HG03378 (cell line): ENCODE measurements around the gene MTFR1L.

Experiments used
- ATAC-seq: cut with Tn5 transposase; IDR thresholded peaks from one replicate; pipeline ENCODE4 v1.9.1; 2021; ENCODE audit warnings: mild to moderate bottlenecking, moderate library complexity; ENCODE audit not compliant: unreplicated experiment

The MTFR1L gene

GRCh38 chr1:25787760-25788166 is 32.0 kb upstream of the MTFR1L start:
- ATAC-seq = no peak

- no peak for ATAC-seq
Observed at GRCh38 chr1:25790472-25790871, 29.3 kb upstream of the MTFR1L start.

GRCh38 chr1:25792115-25792514 is 27.6 kb upstream of the MTFR1L start:
- ATAC-seq = no peak

DNA sequence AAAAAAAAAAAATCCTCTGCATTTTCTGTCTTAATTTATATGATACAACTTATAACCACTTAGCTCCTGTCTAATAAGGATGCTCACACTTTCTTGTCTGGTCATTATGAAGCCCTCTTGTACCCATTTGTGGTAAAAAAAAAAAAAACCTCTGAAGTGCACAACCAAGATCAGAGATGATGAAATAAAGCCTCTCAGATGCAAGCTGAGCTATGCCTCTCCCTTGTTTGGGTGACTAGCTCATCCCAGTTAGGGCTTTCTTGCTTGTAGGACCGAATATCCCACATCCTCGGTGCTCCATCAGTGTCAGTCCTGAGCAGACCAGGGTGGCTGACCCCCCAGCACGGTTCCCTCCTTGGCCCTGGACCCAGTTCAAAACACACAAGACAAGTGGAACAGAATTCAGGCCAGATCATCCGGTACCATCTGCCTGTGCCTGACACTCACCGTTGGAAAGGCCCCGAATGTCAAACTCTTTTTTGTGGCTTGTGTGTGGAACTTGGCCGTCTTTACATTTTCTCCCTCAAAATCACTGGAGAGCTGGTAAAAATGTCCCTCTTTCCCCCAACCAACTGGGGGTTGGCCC is 26.1 kb upstream of the MTFR1L start:
- no peak for ATAC-seq

DNA sequence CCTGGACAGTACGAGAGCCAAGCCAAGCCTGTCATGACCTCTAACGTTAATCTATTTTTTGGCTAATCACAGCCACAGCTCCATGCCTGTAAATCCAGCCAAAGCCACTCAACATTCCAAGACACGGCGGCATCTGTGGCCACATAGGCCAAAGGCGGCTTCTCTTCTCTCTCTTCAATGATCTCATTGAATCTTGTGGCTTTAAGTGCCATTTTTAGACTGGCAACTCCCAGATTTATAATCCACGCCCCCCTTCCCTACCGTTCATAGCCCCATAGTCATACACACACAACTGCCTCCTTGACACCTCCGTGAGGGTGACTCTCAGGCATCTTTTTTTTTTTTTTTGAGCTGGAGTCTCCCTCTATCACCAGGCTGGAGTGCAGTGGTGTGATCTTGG is 25.4 kb upstream of the MTFR1L start:
- no peak for ATAC-seq

- no peak for ATAC-seq
Observed at GRCh38 chr1:25795211-25795610, 24.5 kb upstream of the MTFR1L start.

DNA sequence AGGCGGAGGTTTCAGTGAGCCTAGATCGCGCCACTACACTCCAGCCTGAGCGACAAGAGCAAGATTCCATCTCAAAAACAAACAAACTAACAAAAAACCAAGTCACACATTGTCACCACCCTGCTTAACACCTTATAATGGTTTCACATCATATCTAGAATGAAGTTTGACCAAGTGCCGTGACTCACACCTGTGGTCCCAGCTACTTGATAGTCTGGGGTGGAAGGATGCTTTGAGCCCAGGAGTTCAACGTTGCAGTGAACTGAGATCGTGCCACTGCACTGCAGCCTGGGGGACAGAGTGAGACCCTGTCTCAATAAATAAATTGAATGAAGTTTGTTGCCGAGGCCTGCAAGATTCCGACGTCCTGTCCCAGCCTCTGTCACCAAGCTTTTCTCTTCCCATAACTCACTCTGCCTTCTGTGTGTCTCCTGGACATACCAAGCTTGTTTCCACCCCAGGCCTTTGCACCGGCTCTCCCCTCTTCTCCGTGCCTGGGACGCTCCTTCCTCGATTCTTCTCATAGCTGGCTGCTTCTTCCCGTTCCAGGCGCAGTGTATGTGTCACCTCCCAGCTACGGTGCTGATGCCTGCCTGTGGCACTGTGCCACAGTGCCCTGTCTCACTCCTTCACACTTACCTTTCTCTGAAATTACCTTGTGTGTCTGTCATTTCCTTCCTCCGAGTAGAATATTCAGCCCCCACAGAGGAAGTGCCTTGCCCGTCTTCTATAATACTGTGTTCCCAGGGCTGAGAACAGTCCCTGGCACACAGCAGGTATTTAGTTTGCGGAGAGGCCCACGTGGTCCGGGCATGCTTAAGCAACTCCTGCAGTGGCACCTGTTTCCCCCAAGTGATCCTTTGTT is 23.6 kb upstream of the MTFR1L start:
- ATAC-seq = no peak

GRCh38 chr1:25796811-25797458 is 22.8 kb upstream of the MTFR1L start:
- no peak for ATAC-seq

DNA sequence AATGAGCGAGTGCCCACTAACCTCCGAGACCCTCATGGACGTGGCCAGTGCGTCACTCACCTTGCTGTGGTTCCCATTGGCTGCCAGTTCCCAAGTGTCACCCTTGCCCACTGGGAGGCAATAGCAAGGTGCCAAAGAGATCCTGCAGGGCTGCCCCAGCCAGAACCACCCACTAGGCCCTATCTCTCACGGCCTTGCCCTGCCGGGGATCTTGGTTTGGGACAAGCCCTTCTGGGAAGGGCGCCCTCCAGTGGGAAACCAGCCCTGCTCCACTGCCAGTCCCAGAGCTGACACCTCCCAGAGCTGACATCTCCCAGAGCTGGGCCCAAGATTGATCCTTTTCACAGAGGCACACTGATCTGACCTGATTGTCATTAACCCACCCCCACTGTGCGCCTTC is 21.8 kb upstream of the MTFR1L start:
- no peak for ATAC-seq

DNA sequence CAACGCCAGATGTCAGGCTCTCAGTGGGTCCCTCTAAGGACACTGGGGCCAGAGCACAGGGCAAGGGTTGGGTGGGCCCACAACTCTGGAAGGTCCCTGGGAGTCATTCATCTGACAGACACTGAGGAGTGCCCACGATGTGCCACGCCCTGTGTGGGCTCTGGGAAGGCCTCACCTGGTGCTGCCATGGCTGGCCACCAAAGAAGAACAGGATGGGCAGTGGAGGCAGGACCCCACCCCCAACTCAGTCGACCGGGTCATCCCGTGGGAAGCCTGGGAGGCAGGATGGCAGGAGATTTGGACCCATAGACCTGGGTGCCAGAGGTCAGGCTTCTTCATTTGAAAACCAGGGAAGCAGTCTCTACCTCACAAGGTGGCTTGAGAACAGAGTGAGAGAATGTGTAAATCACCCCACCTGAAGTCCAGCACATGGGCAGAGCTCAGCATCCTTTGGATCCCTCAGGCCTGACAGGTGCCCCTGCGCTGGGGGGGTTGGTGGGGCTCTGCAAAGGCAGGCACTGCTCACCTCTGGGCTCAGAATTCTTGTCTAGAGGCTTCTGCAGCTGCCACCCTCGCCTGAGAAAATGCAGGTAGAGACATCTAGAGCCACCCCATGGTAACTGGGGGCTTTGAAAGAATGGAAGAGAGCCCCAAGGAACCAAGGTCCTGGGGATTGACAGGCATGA is 20.9 kb upstream of the MTFR1L start:
- no peak for ATAC-seq

- no peak for ATAC-seq
Observed at GRCh38 chr1:25799352-25799934, 20.3 kb upstream of the MTFR1L start.

DNA sequence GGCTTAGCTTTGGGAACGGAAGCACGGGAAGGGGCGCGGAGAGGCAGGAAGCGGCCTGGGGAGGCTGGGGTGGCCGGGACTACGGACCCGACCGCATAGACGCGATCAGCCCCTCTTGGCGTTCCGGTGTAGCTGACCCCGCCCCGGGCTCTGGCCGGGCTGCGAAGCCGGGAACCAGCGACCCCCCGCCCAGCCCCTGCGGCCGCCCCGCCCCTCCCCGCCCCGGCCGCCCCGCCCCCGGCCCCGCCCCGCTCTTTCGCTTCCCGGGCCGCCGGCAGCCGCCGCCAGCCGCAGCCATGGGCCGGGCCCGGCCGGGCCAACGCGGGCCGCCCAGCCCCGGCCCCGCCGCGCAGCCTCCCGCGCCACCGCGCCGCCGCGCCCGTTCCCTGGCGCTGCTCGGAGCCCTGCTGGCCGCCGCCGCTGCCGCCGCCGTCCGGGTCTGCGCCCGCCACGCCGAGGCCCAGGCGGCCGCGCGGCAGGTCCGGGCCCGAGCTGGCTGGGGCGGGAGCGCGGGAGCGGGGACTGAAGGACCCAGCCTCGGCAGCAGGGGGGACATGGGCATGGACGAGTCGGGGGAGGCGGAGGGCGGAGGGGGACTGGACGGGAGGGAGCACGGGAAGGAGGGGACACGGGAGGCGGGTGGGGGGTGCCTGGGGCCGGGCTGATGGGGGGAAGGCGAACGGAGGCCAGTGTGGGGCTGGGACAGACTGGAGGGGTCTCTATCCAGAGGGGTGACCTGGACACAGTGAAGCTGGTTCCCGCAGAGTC is 19.6 kb upstream of the MTFR1L start, which contains the start of gene SELENON:
Gene SELENON, plus strand, starts transcription at position 259 of the 768 bp plus-strand sequence. Its CDS starts 38 bp downstream, at position 297.
- no peak for ATAC-seq

DNA sequence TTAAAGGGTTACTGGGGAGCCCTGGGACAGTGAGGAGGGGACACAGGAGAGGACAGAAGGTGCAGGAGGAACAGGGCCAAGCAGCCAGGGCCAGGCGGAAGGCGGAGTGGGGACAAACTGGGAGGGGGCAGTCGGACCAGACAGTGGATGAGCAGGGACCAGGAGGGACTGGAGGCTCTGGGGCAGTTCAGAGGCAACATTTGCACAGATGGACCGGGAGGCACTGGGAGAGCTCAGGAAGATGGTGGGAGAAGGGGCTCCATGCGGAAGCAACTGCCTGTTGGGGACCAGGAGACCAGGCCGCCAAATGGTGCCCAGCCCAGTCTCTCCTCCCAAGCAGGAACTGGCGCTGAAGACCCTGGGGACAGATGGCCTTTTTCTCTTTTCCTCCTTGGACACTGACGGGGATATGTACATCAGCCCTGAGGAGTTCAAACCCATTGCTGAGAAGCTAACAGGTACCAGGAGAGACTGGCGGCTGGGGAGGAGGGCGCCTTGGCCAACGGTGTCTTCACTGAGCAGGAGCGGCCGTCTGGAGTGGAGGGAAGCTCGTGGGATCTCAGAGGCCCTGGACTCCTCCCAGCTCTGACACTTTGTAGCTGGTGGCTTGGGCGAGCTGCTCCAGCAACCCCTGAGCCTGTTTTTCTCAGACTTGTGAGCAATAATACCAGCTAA is 18.9 kb upstream of the MTFR1L start:
- ATAC-seq = no peak

GRCh38 chr1:25802915-25803314 is 16.8 kb upstream of the MTFR1L start:
- no peak for ATAC-seq

- no peak for ATAC-seq
Observed at GRCh38 chr1:25803368-25803767, 16.4 kb upstream of the MTFR1L start.

GRCh38 chr1:25804244-25804963 is 15.3 kb upstream of the MTFR1L start:
- ATAC-seq = no peak

- ATAC-seq = no peak
Observed at GRCh38 chr1:25804964-25805862, 14.5 kb upstream of the MTFR1L start.

DNA sequence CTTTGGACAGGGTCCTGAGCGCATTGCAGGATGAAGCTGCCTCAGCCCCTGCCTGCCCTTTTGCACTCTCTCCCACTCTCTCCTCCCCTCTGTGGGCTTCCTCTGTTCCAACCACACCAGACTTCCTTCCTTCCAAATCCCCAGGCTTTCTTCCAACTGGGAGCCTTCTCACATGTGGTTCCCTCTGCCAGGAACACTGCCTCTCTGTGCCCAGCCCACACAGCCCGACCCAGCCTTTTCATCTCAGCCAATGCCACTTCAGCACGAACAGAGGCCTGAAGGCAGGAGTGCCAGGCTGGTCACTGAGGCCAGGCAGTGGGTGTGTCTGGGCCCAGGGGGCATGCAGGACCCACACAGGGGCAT is 13.9 kb upstream of the MTFR1L start:
- ATAC-seq = no peak
